GM18507 (cell line): ENCODE data around the gene ORM1.

Experiments used
- DNase-seq: peaks from one replicate; pipeline ENCODE4 v3.0.0; 2011; ENCODE audit warnings: low read depth; ENCODE audit not compliant: insufficient read length; ENCODE audit errors: extremely low spot score
- FAIRE-seq: peaks from 2 replicates; lab custom pipeline; 2011; peaks lifted over from hg19 to GRCh38; lab: Jason Lieb, UNC

The ORM1 gene

GRCh38 chr9:114286146-114286679, 36.7 kb upstream of the ORM1 start:
- no peak for FAIRE-seq
- DNase-seq: no peak

DNA sequence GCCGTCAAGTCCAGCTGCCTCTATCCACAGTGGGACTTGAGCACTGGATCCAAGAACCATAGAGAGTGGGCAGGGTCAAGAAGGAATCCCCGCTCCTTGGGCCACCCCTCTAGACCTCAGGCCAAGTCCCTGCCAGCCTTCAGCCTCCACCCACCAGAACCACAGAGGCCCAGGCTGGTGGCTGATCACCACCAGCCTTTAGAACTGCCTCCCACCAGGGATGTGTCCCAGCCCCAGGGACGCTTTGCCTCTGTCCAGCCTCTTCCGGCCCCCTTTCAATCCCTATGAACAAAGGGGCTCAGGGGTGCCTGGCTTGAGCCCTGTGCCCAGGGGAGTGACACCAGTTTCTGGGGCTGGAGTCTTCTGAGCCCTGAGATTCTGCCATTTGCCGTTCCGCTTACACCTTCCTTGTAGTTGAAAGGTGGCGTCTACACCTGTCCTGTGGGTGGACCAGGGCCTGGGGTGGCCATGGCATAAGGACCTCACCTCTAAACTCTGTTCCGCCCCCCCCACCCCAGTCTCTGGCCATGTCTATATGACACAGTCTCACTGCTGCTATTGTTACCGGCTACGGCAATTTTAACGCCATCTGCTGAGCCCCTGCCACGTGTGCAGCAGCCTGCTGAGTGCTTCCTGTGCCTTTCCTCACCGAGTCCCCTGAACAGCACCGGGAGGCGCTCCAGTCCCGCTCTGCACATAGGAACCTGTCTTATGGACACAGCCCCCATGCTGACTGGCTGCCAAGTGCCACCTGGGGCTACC, 35.7 kb upstream of the ORM1 start:
- DNase-seq (no peak), FAIRE-seq (no peak)

- DNase-seq: no peak
- FAIRE-seq: no peak
Observed at GRCh38 chr9:114287763-114288192, 35.1 kb upstream of the ORM1 start.

DNA sequence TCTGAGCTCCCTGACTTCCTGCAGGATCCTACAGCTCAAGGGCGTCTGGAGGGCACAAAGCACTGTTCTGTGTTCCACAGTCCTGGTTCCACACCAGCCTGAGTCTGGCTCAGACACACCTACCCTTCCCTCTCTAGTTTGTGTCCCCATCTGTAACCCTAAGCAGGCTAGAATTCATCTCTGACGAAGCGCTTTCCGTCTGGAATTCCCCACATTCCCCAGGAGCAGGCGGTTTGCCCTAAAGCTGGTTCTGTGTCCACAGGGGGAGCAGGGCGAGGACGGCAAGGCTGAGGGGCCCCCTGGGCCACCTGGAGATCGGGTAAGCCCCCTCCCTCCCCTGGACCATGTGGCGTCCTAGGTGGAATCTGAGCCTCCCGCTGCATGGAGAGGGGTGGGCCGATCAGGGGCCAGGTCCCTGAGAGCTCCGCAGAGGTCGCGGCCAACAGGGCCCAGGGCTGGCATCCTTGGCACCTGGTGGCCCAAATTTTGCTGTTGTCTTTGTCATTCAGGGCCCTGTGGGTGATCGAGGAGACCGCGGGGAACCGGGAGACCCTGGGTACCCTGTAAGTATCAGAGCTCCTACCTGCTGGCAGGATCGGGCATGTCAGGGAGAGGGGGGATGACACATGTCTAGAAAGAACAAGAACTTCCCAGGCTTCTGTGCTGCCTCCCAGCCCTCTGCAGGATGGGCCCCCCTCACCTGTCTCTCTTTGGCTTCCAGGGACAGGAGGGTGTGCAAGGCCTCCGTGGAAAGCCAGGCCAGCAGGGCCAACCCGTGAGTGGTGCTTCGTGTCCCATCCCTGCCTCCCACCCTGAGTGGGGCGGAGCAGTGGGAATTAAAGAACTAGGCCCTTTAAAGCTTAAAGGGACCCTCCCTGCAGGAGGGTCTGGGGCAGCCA, 34.5 kb upstream of the ORM1 start:
- no peak for FAIRE-seq
- DNase-seq: no peak

- FAIRE-seq (no peak), DNase-seq (no peak)
Observed at GRCh38 chr9:114289106-114289505, 33.8 kb upstream of the ORM1 start.

- DNase-seq (no peak), FAIRE-seq (no peak)
Observed at GRCh38 chr9:114289571-114290481, 33.1 kb upstream of the ORM1 start.

- FAIRE-seq (no peak), DNase-seq (no peak)
Observed at GRCh38 chr9:114290561-114290986, 32.3 kb upstream of the ORM1 start.

- FAIRE-seq (peak; percentile 71), DNase-seq (peak; percentile 37)
Observed at GRCh38 chr9:114291064-114291474, 31.8 kb upstream of the ORM1 start.

DNA sequence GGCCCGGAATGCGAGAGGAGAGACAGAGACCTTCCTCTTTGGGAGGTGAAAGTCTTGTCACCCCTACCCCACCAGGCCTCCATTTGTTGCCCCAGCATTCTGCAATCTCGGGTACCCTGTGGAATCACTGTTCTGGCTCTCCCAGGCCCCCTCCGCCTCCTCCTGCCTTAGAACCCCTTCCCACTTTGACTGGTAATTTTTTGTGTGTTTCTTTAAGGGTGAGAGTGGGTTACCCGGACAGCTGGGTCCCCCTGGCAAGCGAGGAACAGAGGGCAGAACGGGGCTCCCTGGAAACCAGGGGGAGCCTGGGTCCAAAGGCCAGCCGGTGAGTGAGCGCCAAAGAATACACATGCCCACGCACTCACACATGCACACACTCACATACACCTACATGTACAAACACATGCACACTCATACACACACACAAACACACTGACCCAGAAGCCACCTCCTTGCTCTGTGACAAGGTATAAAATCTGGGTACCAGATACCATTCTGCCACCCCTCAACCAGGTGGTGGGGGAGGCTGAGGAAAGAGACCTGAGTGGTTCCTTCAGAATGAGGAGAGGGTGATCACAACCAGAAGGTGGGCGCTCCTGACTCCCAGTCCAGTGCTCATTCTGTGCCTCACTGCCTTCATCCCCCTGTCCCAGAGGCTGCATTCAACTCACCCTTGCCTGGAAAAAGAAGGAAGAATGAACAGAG, 30.9 kb upstream of the ORM1 start:
- DNase-seq: no peak
- FAIRE-seq: no peak

- FAIRE-seq: no peak
- DNase-seq: no peak
Observed at GRCh38 chr9:114294664-114295063, 28.2 kb upstream of the ORM1 start.

DNA sequence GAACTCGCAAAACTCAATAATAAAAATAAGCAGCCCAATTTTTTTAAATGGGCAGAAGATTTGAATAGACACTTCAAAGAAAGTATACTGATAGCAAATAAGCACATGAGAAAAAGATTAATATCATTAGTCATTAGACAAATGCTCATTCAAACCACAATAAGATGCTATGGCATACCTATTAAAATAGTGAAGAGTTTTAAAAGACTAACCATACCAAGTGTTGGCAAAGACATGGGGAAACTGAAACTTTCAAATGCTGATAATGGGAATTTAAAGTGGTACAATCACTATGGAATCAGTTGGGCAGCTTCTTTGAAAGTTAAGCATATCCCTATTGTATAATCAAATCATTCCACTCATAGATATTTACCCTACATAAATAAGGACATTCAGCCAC, 26.6 kb upstream of the ORM1 start:
- DNase-seq (no peak), FAIRE-seq (no peak)

- FAIRE-seq (no peak), DNase-seq (no peak)
Observed at GRCh38 chr9:114299286-114300152, 23.4 kb upstream of the ORM1 start.

DNA sequence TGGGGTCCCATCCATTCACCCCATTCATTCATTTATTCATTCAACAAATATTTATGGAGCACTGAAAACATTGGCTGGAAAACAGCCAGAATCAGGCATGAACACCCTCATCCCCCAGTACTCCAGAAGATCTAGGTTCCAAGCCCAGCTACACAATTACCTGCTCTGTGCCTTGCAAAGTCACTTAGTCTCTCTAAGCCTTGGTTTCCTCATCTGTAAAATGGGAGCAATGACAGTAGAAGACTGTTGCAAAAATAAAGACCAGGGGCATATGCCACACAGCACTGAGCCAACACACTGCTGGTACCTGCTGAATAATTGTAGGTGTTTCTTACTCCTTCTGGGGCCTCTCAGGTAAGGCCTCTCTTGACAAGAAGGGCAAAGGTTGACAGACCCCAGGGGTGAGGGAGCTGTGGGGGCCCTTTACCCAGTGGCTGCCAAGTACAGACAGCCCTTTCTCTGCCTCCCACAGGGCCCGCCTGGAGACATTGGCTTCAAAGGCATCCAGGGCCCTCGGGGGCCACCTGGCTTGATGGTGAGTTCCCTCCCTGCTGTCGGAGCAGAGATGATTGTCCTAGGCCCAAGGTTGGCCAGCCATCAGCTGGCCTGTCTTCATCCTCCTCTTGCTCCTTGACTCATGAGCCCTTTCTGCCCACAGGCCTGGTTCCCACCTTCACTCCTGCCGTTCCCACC, 22.6 kb upstream of the ORM1 start:
- no peak for FAIRE-seq
- DNase-seq: no peak

- DNase-seq: no peak
- FAIRE-seq: no peak
Observed at GRCh38 chr9:114300846-114301797, 21.8 kb upstream of the ORM1 start.

DNA sequence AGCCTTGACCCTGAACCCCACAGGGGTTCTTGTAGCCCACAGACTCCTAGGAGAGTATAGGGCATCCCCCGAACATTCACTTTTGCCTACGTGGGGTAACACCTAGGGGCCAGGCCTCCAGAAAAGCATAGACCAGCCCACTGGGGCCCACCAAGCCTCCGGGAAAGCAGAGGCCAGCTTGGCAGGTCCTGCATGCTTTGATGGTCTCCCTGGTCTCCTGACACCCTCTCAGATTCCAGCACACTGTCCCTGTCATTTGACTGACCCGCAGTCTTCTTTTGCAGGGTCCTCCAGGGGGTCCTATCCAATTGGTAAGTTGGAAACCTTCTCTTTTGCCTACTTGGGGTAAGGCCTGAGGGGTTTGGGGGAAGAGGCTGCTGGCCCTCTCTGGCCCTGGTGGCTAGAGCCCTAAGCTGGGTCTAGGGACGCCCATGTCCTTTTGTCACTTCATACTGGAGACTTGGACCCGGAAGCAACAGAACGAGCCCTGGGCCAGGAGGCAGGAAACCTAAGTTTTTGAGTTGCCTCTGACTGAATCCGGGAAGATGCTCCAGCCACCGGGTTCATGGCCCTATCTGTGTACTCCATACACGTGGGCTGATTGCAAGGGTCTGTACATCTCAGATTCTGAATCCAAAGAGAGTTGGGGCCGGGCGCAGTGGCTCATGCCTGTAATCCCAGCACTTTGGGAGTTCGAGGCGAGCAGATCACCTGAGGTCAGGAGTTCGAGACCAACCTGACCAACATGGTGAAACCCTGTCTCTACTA, 20.9 kb upstream of the ORM1 start:
- FAIRE-seq (no peak), DNase-seq (no peak)

- DNase-seq (no peak), FAIRE-seq (no peak)
Observed at GRCh38 chr9:114302727-114303126, 20.2 kb upstream of the ORM1 start.
